Measurements from ENCODE around the gene HOXA4.

The HOXA4 gene

DNA sequence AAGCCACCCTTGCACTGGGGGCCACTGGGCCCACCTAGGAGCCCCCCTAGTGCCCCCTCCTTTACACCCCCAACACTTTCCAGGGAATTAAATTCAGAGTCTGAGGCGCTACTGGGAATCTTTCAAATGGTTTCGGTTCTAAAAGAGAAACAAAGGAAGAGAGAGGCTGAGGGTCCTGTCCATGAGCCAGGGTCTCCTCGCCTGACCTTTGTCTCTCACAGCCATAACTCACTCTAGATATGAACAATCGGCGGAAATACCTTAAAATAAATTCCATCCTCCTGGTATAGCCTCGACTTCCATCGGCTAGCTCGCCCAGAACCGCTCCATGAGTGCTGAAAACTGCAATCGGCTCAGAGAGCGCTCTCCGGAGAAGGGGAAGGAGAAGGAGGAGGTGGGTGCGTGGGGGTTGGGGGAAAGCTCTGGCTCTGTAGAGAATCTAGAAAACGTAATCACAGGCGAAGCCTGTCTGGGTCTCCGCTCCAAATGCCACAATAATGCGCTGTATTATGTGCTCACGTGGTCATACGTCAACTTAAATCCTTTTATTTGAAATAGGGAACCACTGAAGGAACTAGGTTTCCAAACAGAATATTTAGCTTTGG, 12.6 kb downstream of the HOXA4 start:
- no peak for DNase-seq (ENCODE audit: low read depth in 2 of 3, low spot score in 2 of 3)

DNA sequence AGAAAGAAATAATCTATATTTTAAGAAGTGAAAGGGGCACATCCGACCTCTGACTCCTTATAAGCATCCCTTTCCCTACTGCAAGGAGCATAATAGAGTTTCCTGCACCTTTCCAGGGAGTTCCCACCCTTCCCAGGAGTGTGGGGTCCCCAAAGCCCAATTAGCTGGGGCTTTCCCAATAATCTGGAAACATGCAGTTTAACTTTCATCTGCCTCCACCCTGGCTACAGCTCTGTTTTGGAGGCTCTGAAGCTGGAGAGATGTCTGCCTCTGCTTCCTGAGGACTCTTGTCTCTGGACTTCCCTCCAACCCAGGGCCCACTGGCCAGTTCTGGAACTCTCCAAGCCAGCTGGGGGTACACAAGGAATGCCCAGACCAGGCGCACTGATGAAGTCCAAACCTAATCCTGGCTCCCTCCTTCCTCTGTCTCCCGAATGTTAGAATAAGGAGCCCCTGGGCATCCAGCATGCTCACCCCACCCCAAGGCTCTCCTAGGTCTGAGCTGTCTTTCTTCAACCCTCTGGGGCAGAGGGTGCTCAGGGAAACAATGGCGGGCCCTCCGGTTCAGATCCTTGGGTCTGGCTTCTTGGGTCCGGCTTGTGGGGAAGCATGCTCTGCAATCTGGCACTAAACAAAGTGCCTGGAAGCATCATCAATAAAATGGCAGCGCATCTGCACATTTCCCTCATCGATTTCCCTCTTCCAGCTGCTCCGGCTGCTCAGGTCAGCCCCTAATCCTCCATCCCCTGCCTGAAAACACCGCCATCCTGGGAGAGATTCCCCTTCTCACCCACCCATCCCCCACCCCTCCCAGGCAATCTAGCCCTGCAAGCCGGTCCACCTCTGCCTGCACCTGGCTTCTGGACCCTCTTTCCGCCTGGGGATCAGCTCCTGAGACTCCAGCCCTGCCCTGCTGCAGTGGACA, 13.3 kb downstream of the HOXA4 start:
- no peak for DNase-seq (ENCODE audit: low read depth in 2 of 3, low spot score in 2 of 3)

DNA sequence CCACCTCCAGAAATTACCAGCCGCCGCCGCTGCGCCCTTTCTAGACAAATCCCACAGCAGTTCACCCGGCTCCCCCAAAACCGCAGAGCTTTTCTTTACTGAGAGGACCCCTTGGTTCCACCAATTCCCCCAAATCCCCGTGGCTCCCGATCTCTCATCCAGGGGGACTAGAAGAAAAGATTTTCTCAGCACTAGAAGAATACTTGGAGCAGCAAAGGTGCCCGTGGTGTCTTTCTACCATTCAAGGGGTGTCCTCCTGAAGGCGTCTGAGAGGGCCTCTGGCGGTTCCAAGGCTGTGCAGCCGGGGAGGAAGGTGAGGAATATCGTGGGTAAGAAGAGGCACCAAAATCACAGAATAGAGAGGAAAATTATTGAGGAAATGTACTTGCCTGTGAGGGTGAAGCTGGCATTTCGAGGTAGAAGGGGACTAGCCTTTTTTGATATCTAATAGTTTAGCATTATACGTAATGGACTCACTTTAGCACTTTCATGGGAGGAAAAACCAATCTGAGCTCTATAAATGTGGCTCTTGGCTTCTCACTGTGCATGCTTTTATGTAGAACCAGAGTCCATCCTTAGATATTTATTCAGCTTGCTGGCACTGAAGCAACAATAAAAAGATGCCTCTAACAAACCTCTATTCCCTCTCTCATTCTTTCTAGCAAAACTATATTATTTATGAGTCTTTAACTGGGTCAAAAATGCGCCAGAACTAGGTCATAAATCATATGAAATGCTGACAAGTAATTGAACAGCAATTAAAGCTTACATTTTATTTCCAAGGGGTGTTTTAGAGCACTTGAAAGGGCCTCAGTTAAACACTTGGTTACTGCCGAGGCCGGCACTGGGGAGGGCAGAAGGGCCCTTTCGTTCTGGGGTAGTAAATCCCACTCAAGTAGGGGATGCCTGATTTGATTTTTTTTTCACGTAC, 14.3 kb downstream of the HOXA4 start:
- DNase-seq (ENCODE audit: low read depth in 2 of 3, low spot score in 2 of 3) = no peak

DNA sequence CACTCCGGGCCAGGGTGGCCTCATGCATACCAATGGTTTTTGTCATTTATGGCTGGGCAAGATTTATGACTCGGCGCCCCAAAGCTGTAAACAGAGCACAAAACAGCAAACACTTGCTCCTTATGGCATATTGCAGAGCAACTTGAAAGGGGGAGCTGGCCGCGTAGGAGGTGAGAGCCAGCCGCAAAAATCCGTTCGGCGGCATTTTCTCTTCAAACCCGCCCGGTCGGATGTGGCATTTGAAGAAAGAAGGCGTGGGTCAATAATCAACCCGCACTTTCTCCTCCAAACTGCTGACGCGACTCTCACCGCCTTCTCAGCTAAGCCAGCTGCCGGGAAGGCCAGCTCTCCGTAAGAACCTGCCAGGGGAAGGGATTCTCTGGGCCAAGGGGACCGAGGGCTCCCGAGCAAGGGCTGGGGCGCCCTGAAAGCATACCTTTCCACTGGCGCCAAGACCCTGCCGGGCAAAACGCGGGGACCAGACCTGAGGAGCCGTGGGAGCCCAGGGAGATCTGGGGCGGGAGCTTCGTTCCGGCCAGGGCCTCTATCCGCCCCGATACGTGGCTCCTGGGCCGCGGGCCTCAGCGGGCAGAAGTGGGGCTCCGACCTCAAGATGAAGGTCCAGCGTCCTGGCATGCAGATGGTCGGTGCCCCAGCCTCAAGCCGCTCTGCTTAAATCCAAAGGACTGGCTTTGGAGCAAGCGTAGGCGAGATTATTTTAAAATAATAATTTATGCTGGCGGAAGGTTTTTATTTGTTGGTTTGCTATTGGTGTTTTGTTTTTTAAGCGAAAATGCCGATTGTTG, 15.1 kb downstream of the HOXA4 start:
- DNase-seq (ENCODE audit: low read depth in 2 of 3, low spot score in 2 of 3) = no peak

DNA sequence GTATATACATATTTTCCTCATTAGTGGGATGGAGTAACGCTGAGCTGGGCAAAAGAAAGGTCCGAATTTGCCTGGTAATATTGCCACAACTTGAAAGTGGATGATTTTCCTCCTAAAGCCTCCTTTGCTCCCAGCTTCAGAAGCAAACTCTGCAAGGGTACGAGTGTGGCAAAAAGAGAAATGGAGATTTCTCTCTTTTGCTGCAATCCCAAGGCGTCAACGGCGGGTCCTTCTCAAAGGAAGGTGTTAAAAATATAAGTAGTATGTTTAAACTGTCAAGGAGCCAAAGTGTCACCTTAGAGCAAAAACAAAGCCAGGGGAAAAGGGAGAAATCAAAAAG, 15.7 kb downstream of the HOXA4 start:
- no peak for DNase-seq (ENCODE audit: low read depth in 2 of 3, low spot score in 2 of 3)

DNA sequence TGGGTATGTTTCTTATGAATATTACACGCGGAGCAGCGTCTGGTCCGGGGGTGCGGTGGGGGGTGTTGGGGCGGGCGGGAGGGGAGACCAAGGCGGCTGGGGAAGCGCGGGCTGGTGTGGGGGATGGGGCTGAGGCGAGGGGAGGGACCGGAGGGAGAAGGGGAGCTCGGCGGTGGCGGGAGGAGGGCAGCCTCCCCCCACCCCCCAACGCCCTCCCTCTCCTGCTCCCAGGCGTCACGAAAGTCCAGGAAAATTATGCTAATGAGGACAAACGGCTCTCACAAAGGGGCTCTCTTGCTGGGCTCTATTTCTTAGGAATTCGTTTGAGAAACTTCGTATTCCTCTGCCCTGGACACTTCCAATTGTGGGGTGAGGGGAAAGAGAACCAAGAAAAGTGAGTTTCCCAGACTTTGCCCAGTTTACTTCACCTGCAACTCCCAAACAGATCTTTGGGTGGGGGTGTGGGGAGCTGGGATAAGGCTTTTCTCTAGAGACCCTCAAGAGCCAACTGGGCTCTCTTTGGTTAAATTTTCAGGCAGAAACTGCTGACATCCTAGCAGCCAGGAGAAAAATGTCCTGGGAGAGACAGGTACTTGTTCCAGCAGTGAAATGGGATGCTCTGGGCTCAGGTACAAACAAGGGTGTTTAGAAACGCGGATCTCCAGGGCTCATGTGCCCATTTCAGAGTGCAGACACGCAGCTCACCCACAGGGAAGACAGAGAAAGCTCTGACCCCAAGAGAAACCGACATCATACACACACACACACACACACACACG, 16.4 kb downstream of the HOXA4 start:
- no peak for DNase-seq (ENCODE audit: low read depth in 2 of 3, low spot score in 2 of 3)

DNA sequence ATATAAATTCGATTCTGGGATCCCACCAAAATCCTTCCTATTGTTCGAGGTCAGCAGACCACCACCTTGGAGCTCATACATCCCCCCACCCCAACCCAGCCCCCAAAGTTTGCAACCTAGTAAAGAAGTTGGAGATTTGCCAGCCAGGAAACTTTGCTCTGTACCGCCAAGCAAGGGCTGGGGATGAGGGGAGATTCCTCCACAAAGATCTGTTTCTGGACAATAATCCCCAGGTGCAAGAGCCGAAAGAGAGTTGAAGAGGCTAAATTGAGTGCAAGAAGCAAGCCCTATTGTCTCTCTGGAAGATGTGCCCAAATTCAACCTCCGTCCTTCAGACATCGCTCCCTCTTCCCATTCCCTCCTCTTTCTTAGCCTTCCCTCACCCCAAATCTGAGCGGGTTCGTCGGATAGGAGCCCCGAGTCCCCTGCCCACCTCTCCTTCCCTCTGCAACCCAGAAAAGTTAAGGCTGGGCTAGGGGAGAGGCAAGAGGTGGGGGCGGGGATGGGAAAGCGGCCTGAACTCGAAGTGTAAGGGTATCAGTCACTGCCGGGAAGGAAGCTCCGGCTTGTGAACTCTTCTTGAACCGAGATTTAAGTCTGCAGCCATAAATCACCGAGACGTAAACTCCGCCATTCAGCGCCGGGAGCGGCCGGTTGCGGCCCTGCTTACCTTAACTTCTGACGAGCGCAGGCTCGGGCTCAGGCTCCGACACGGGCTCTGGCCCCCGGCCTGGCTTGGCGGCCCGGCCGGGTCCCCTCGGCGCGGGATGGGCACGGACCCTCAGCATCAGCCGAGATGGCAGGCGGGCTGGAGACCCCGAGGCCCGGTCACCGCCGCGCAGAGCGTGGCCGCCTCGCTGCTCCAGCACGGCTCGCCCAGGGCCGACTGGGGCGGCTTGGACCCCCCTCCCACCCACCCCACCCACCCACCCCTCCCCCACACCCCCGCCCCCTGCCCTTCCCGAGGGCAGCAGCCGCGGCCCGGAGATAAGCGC, 17.3 kb downstream of the HOXA4 start:
- DNase-seq (ENCODE audit: low read depth in 2 of 3, low spot score in 2 of 3) = no peak

DNA sequence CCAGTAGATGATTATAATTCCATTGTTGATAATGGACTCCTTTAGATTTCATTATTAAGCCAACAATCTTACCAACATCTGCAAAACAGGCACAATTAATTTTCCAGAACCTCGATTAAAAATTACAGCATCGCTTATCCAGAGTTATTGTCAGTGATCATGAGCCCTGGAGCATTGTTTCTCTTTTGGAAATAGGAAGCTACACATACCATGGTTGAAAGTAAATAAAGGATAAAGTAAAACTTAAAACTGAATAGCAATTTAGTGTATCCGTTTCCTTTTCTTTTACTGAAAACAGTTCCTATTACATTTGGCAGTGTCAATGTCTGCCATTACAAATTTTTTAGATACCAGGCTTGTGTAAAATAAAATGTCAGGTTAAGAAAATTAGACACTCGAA, 18.2 kb downstream of the HOXA4 start:
- no peak for DNase-seq (ENCODE audit: low read depth in 2 of 3, low spot score in 2 of 3)

DNA sequence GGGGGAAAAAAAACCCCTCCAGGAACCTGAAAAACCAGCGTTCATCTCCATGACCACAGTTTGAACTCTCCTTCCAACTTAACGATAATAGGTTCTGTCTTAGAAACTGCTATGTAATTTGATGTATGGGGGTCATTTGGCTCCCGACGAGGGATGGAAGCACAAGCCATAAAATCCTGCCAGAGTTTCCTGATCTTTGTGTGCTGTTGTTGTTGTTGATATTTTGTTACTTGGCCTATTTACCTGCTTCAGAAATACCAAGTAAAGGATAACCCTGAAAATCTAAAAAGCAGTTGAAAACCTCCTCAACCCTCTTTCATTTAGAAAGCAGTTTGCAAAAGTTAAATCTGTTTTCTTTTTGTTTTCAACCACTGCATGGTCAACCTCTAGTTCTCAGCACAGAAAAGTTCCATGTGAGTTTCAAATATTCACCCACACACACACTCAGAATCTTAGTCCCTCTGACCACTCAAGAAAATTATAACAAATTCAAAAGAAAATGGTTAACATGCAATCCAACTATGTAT, 18.7 kb downstream of the HOXA4 start:
- no peak for DNase-seq (ENCODE audit: low read depth in 2 of 3, low spot score in 2 of 3)

DNA sequence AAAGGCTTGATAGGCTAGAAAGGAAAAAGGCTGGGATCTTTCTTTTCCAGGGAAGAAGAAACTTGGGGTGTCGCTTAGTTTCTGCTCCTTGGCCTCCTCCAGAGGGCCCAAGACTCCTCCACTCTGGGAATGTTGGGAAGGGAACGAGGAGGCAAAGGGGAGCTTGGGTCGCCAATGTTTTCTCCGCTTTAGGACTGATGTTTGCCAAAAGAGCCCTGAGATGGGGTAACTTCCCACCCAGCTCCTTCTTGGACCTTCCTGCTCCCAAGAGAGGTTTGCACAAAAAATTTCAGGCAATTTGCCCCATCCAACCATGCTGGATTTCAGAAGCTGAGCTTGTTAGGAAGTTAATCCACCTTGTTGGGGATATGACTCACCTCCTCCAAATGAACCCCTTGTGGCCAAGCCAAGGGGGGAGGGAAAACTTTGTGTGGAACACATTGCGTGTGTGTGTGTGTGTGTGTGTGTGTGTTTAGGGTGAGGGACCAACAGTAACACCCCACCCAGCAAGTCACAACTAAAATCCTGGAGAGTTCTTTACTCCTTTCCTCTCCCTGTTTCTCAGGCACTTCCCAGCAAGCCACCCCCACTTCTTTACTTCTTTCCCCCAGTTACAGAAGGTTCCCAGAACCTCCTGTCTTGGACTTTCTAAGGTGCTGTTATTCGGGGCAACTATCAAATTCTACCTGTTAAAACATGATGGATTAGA, 19.4 kb downstream of the HOXA4 start:
- DNase-seq (ENCODE audit: low read depth in 2 of 3, low spot score in 2 of 3) = no peak

DNA sequence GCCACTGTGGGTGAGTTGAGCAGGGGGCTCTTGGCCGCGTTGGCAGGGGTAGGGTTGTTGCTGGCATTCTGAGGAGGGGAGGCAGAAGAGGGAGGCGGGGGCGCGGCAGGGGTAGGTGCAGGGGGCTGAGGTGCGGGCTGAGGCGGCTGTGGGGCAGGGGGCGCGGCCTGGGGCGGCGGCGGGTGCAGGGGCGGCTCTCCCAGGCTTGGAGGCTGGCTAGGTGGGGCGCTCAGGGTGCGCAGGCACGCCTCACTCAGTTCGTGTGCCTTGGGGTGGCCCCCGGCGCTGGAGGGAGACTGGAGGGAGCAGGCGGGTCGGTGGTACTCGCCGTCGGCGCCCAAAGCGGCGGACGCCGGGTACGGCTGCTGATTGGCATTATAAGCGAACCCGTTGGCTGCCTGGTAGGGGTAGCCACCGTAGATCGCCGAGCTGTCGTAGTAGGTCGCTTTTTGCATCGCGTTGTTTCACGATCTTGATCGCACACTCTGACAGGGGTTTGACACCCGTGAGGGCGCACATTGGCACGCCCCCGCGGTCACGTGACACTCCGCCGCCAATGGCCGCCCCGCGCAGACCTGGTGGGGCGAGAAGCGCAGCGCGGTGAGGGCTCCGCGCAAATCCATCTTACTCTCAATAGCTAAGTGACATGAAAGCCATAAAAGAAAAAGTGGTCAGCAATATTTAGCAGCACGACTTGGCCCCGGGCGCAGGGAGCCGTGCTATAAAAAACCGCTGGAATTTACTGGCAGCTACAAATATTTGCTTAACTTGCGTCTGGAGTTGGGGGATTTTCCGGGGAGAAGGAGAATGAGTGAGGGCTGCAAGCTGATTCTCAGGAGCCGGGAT, 20.1 kb downstream of the HOXA4 start:
- no peak for DNase-seq (ENCODE audit: low read depth in 2 of 3, low spot score in 2 of 3)

DNA sequence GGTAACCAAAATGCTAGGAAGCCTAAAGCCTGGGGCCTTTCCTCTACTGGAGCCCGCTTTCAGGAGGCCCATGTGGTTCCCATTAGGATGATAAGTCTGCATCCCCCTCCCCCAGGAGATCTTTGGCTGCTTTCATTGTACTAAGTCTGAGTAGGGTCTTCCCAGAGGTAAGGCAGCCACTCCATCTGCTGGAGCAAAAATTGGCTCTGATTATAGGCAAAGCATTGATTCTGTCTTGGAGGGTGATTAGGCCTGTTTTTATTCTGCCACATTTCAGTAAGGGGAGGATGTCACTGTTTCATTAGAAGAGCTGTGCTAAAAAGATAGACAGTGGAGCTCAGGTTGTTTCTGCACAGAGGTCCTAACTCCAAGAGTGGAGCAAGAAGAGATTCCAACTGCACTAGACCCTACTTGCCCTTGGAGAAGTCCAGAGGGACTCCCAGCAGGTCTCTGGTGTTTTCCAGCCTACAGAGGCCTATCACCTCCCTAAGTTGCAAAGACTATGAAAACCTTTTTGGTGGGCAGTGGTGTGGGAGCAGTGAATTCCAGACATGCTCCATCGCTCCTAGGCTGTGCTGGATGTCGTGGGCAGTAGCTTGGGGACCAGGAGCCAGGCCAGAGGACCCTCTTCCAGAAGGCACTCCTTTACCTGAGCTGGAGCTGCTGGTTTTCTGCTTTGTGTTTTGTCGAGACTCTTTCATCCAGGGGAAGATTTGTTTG, 20.9 kb downstream of the HOXA4 start:
- no peak for DNase-seq (ENCODE audit: low read depth in 2 of 3, low spot score in 2 of 3)

DNA sequence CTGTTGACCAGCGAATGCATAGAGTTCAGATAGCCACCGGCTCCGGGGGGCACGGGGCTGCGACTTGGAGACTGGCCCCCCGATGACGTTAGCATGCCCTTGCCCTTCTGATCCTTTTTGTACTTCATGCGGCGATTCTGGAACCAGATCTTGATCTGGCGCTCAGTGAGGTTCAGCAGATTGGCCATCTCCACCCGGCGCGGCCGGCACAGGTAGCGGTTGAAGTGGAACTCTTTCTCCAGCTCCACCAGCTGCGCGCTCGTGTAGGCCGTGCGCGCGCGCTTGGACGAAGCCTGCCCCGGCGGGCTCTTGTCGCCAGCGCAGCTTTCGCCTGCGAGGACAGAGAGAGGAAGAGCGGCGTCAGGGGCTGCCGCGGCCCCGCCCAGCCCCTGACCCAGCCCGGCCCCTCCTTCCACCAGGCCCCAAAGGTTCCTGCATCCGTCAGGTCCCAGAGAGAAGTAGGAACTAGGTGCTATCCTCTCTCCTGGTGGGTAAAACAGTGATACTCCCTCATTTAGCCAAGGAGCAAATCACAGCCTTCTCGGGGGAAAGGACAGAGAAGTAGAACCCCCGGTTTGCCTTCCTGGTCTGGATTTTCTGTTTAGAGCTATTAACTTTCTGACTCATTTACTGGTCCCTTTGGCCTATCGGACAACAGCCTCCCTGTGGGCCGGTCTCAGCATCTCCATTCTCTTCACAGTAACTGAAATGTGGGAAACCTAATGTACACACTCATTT, 22.0 kb downstream of the HOXA4 start:
- DNase-seq (ENCODE audit: low read depth in 2 of 3, low spot score in 2 of 3) = no peak

DNA sequence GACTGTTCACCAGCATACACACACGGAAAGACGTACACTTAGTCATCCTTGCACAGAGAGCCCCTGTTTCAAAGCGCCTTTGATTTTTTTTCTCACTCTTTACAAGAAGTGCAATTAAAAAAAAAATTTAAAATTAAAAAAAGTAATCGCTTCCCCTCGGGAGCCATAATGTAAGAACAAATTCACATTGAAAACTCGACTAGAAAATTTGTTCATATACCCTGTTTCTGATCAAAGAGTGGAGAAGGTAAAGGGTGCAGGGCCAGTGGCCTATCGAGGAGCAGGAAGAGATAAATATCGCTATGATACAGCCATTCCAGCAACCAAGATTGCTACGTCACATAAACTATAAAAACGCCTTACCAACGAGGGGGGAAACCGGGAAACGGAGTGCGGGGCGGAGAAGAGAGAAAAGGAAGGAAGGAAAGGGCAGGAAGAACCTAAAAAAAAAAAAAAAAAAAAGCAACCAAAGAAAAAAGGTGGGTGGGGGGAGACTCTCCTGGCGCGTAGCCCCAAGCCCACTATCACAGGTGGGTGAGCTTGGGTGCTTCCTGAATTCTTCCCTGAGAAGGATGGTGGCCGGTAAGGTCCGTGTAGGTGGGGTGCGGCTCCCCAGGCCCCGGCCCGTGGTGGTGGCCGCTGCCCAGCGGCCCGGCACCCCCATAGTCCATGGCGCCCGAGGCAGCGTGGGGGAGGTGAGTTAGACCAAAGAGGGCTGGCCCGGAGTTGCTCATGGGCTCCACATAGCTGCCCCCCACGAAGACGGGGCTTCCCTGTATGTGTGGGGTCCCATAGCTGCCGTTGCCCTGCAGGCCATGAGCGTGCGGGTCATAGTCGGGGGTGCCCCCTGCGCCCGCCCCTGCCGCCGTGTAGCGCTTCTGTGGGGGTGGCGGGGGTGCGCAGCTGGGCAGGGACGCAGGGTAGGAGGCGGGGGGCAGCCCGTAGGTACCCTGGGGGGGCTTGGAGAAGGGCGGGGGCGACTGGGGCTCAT, 22.9 kb downstream of the HOXA4 start:
- DNase-seq (ENCODE audit: low read depth in 2 of 3, low spot score in 2 of 3) = no peak

DNA sequence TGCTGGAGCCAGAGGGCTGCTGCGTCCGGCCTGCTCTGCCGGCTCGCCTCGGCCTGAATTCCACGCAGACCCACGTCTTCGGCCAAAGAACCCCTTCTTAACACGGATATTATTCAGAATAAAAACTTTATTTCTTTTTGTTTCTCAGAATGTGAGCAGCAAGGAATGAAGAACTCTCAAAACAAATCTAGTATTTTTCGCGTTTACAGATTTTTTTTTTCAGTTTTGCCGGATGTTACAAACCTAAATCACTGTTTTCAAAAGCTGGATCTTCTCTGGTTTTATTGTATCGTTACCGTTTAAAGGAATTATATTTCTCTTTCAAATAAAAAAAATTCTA, 23.7 kb downstream of the HOXA4 start:
- DNase-seq (ENCODE audit: low read depth in 2 of 3, low spot score in 2 of 3) = no peak
